ENCODE data around the gene HTRA1. TPM values are rescaled to one million over a fixed set of nuclear protein-coding genes. Genes with fewer than 3 reads are reported as not detected.

The HTRA1 gene
- polyA plus RNA-seq, 1 donor, result 69.8 TPM

GRCh38 chr10:122424059-122424458 lies 37.3 kb upstream of the HTRA1 start:
- Histone ChIP-seq H3K27ac (ENCODE audit: low read length) (no peak overlapping the region), H3K27me3 (ENCODE audit: control insufficient read depth, insufficient read depth, low read length) (no peaks in the 10 kb centered on the region), H3K4me1 (ENCODE audit: control insufficient read depth, insufficient read depth, low read length) (no peaks in the 10 kb centered on the region), H3K36me3 (ENCODE audit: control insufficient read depth, insufficient read depth, low read length) (peaks cover 28% of the 10 kb centered on the region), H3K4me3 (ENCODE audit: low read length) (no peak overlapping the region), H3K9me3 (ENCODE audit: control insufficient read depth, low read depth, low read length) (no peaks in the 10 kb centered on the region)
- no CpG with 5 or more reads among the region's 2 CpGs for WGBS (ENCODE audit: insufficient coverage, low lambda C conversion rate)
- no peak for DNase-seq

GRCh38 chr10:122426829-122427228 lies 34.5 kb upstream of the HTRA1 start:
- Histone ChIP-seq H3K4me1 (ENCODE audit: control insufficient read depth, insufficient read depth, low read length) (no peaks in the 10 kb centered on the region), H3K27me3 (ENCODE audit: control insufficient read depth, insufficient read depth, low read length) (no peaks in the 10 kb centered on the region), H3K4me3 (ENCODE audit: low read length) (no peak overlapping the region), H3K9me3 (ENCODE audit: control insufficient read depth, low read depth, low read length) (no peaks in the 10 kb centered on the region), H3K27ac (ENCODE audit: low read length) (no peak overlapping the region), H3K36me3 (ENCODE audit: control insufficient read depth, insufficient read depth, low read length) (peaks cover 26% of the 10 kb centered on the region)
- 92% methylated on average over 6 of the region's 6 CpGs for WGBS (ENCODE audit: insufficient coverage, low lambda C conversion rate)
- no peak for DNase-seq

- Histone ChIP-seq H3K4me3 (ENCODE audit: low read length) (no peak overlapping the region), H3K4me1 (ENCODE audit: control insufficient read depth, insufficient read depth, low read length) (no peaks in the 10 kb centered on the region), H3K27ac (ENCODE audit: low read length) (no peak overlapping the region), H3K27me3 (ENCODE audit: control insufficient read depth, insufficient read depth, low read length) (no peaks in the 10 kb centered on the region), H3K36me3 (ENCODE audit: control insufficient read depth, insufficient read depth, low read length) (peaks cover 23% of the 10 kb centered on the region), H3K9me3 (ENCODE audit: control insufficient read depth, low read depth, low read length) (no peaks in the 10 kb centered on the region)
- no CpG with 5 or more reads among the region's 2 CpGs for WGBS (ENCODE audit: insufficient coverage, low lambda C conversion rate)
- DNase-seq, result no peak
These were observed 34.1 kb upstream of the HTRA1 start for GRCh38 chr10:122427280-122427679.

GRCh38 chr10:122435212-122435827 lies 26.0 kb upstream of the HTRA1 start:
- H3K27ac ChIP-seq (ENCODE audit: low read length), result no peak overlapping the region
- H3K4me3 ChIP-seq (ENCODE audit: low read length), result no peak overlapping the region
- peaks cover 5% of the 10 kb centered on the region for H3K36me3 ChIP-seq (ENCODE audit: control insufficient read depth, insufficient read depth, low read length)
- no peak for DNase-seq
- H3K9me3 ChIP-seq (ENCODE audit: control insufficient read depth, low read depth, low read length), result no peaks in the 10 kb centered on the region
- no peaks in the 10 kb centered on the region for H3K4me1 ChIP-seq (ENCODE audit: control insufficient read depth, insufficient read depth, low read length)
- H3K27me3 ChIP-seq (ENCODE audit: control insufficient read depth, insufficient read depth, low read length), result no peaks in the 10 kb centered on the region
- WGBS (ENCODE audit: insufficient coverage, low lambda C conversion rate), result 0% methylated on average over 1 of the region's 3 CpGs

- DNase-seq, result no peak
- WGBS (ENCODE audit: insufficient coverage, low lambda C conversion rate), result 82% methylated on average over 6 of the region's 7 CpGs
- no peaks in the 10 kb centered on the region for H3K27me3 ChIP-seq (ENCODE audit: control insufficient read depth, insufficient read depth, low read length)
- H3K9me3 ChIP-seq (ENCODE audit: control insufficient read depth, low read depth, low read length), result no peaks in the 10 kb centered on the region
- no peaks in the 10 kb centered on the region for H3K4me1 ChIP-seq (ENCODE audit: control insufficient read depth, insufficient read depth, low read length)
- no peak overlapping the region for H3K4me3 ChIP-seq (ENCODE audit: low read length)
- no peak overlapping the region for H3K27ac ChIP-seq (ENCODE audit: low read length)
- no peaks in the 10 kb centered on the region for H3K36me3 ChIP-seq (ENCODE audit: control insufficient read depth, insufficient read depth, low read length)
These were observed 19.4 kb upstream of the HTRA1 start for GRCh38 chr10:122441961-122442360.

GRCh38 chr10:122445469-122445868 lies 15.9 kb upstream of the HTRA1 start:
- no peak for DNase-seq
- WGBS (ENCODE audit: insufficient coverage, low lambda C conversion rate), result no CpG with 5 or more reads among the region's 1 CpG

GRCh38 chr10:122445904-122446303 lies 15.4 kb upstream of the HTRA1 start:
- H3K36me3 ChIP-seq (ENCODE audit: control insufficient read depth, insufficient read depth, low read length), result no peaks in the 10 kb centered on the region
- H3K4me3 ChIP-seq (ENCODE audit: low read length), result no peak overlapping the region
- H3K27ac ChIP-seq (ENCODE audit: low read length), result no peak overlapping the region
- no peaks in the 10 kb centered on the region for H3K9me3 ChIP-seq (ENCODE audit: control insufficient read depth, low read depth, low read length)
- H3K27me3 ChIP-seq (ENCODE audit: control insufficient read depth, insufficient read depth, low read length), result no peaks in the 10 kb centered on the region
- H3K4me1 ChIP-seq (ENCODE audit: control insufficient read depth, insufficient read depth, low read length), result peaks cover 22% of the 10 kb centered on the region
- DNase-seq, result no peak

More at GRCh38 chr10:122445469-122445868, 15.9 kb upstream of the HTRA1 start:
- H3K36me3 ChIP-seq (ENCODE audit: control insufficient read depth, insufficient read depth, low read length), result no peaks in the 10 kb centered on the region
- no peaks in the 10 kb centered on the region for H3K27me3 ChIP-seq (ENCODE audit: control insufficient read depth, insufficient read depth, low read length)
- H3K4me1 ChIP-seq (ENCODE audit: control insufficient read depth, insufficient read depth, low read length), result peaks cover 22% of the 10 kb centered on the region
- no peaks in the 10 kb centered on the region for H3K9me3 ChIP-seq (ENCODE audit: control insufficient read depth, low read depth, low read length)
- no peak overlapping the region for H3K27ac ChIP-seq (ENCODE audit: low read length)
- H3K4me3 ChIP-seq (ENCODE audit: low read length), result no peak overlapping the region

GRCh38 chr10:122446668-122447423 lies 14.5 kb upstream of the HTRA1 start:
- no peak overlapping the region for H3K27ac ChIP-seq (ENCODE audit: low read length)
- DNase-seq, result peak in 1 of 2 donors; percentile 43

GRCh38 chr10:122448600-122448999 lies 12.8 kb upstream of the HTRA1 start:
- no peak overlapping the region for H3K4me3 ChIP-seq (ENCODE audit: low read length)
- DNase-seq, result no peak
- H3K36me3 ChIP-seq (ENCODE audit: control insufficient read depth, insufficient read depth, low read length), result no peaks in the 10 kb centered on the region
- H3K27ac ChIP-seq (ENCODE audit: low read length), result no peak overlapping the region
- no peaks in the 10 kb centered on the region for H3K9me3 ChIP-seq (ENCODE audit: control insufficient read depth, low read depth, low read length)
- WGBS (ENCODE audit: insufficient coverage, low lambda C conversion rate), result no CpG with 5 or more reads among the region's 3 CpGs
- peaks cover 22% of the 10 kb centered on the region for H3K4me1 ChIP-seq (ENCODE audit: control insufficient read depth, insufficient read depth, low read length)
- H3K27me3 ChIP-seq (ENCODE audit: control insufficient read depth, insufficient read depth, low read length), result no peaks in the 10 kb centered on the region

More at GRCh38 chr10:122446668-122447423, 14.5 kb upstream of the HTRA1 start:
- Histone ChIP-seq H3K36me3 (ENCODE audit: control insufficient read depth, insufficient read depth, low read length) (no peaks in the 10 kb centered on the region), H3K27me3 (ENCODE audit: control insufficient read depth, insufficient read depth, low read length) (no peaks in the 10 kb centered on the region), H3K9me3 (ENCODE audit: control insufficient read depth, low read depth, low read length) (no peaks in the 10 kb centered on the region), H3K4me1 (ENCODE audit: control insufficient read depth, insufficient read depth, low read length) (peaks cover 22% of the 10 kb centered on the region), H3K4me3 (ENCODE audit: low read length) (no peak overlapping the region)
- 88% methylated on average over 1 of the region's 2 CpGs for WGBS (ENCODE audit: insufficient coverage, low lambda C conversion rate)

GRCh38 chr10:122449153-122449552 lies 12.2 kb upstream of the HTRA1 start:
- peak in 1 of 2 donors; percentile 73 for DNase-seq
- no peak overlapping the region for H3K4me3 ChIP-seq (ENCODE audit: low read length)
- H3K36me3 ChIP-seq (ENCODE audit: control insufficient read depth, insufficient read depth, low read length), result no peaks in the 10 kb centered on the region
- H3K4me1 ChIP-seq (ENCODE audit: control insufficient read depth, insufficient read depth, low read length), result peaks cover 22% of the 10 kb centered on the region
- no peak overlapping the region for H3K27ac ChIP-seq (ENCODE audit: low read length)
- H3K27me3 ChIP-seq (ENCODE audit: control insufficient read depth, insufficient read depth, low read length), result no peaks in the 10 kb centered on the region
- WGBS (ENCODE audit: insufficient coverage, low lambda C conversion rate), result no CpG with 5 or more reads among the region's 4 CpGs
- H3K9me3 ChIP-seq (ENCODE audit: control insufficient read depth, low read depth, low read length), result no peaks in the 10 kb centered on the region

Measured in large intestine (tissue), 3 donors.